Left ventricle myocardium superior (tissue), 1 donor: ENCODE results near the gene WDR18. TPM values are rescaled to one million over a fixed set of nuclear protein-coding genes. Genes with fewer than 3 reads are reported as not detected.
A peak's percentile ranks its signal among the peaks of the same experiment; 100 is the strongest.

Source experiments
- ATAC-seq: fragments of 200-7000 bp; cut with Tn5 transposase; one replicate; pipeline ENCODE4 v1.9.1; 2020; ENCODE audit warnings: mild to moderate bottlenecking, moderate library complexity
- DNase-seq: peaks from one replicate; pipeline ENCODE4 v3.0.0-alpha.2; 2020
- intact Hi-C: fragments of 100-400 bp; cut with micrococcal nuclease; formaldehyde crosslinking; loops from one replicate; pipeline ENCODE4 v1.11.0; 2022
- long read RNA-seq: library from polyadenylated mRNA; unstranded; transcript quantifications from one replicate; pipeline ENCODE4 v2.0.0, GENCODE V29; 2021
- total RNA-seq: library from RNA; stranded (reverse); fragmentation: NEBNext Ultra II Directional; extraction: Animal tissue kit (Norgen Biotek cat#: 25700); gene quantifications from one replicate; pipeline ENCODE4 v1.2.1, GENCODE V29; 2021
- donor health status: DM: no; HTN: yes; CAD: no; lungs with severe emphysema.

WDR18 gene
- 20.4 TPM for total RNA-seq
- long read RNA-seq, transcript WDR18-202 (10 exons, 1,608 nt): major isoform, 19 of 49 reads
- long read RNA-seq, partial matches to known transcripts: 14 of 49 reads
- long read RNA-seq, other reads (novel, unspliced or antisense): 12 of 49 reads

GRCh38 chr19:984165-984967 is at the start of gene WDR18:
TSS of gene WDR18 (plus strand) at chr19:984345. CDS start at chr19:984354, 9 bp downstream.
- peak; percentile 96 for ATAC-seq
- intact Hi-C loops: loop anchor here (5.0 kb wide), 1 partner anchor 62 kb away; no protein-coding TSS in a partner anchor
- DNase-seq: peak; percentile 97

- intact Hi-C loops: no loop called here
- ATAC-seq (peak; percentile 92), DNase-seq (peak; percentile 93)
These were observed 49.2 kb upstream of the WDR18 start for GRCh38 chr19:934865-935479.

GRCh38 chr19:936175-936546 is 48.0 kb upstream of the WDR18 start:
- ATAC-seq: no peak
- intact Hi-C loops: no loop called here

GRCh38 chr19:937259-937694 is 46.9 kb upstream of the WDR18 start:
- DNase-seq (no peak), ATAC-seq (no peak)
- intact Hi-C loops: no loop called here

More at GRCh38 chr19:936175-936546, 48.0 kb upstream of the WDR18 start:
- no peak for DNase-seq

GRCh38 chr19:938233-938923 is 45.8 kb upstream of the WDR18 start:
- no peak for ATAC-seq

GRCh38 chr19:939439-939838 is 44.7 kb upstream of the WDR18 start:
- no peak for DNase-seq
- ATAC-seq: no peak
- intact Hi-C loops: no loop called here

More at GRCh38 chr19:938233-938923, 45.8 kb upstream of the WDR18 start:
- intact Hi-C loops: no loop called here
- DNase-seq: no peak

GRCh38 chr19:939922-940321 is 44.2 kb upstream of the WDR18 start:
- intact Hi-C loops: no loop called here
- DNase-seq (no peak), ATAC-seq (no peak)

- DNase-seq (peak; percentile 86), ATAC-seq (peak; percentile 84)
- intact Hi-C loops: no loop called here
These were observed 43.4 kb upstream of the WDR18 start for GRCh38 chr19:940591-941291.

GRCh38 chr19:941292-942132 is 42.6 kb upstream of the WDR18 start:
- intact Hi-C loops: no loop called here
- ATAC-seq (no peak), DNase-seq (no peak)

- ATAC-seq: no peak
- intact Hi-C loops: no loop called here
- DNase-seq: no peak
These were observed 42.0 kb upstream of the WDR18 start for GRCh38 chr19:942133-942645.

- DNase-seq: no peak
- ATAC-seq: no peak
- intact Hi-C loops: no loop called here
These were observed 40.5 kb upstream of the WDR18 start for GRCh38 chr19:943551-944170.

GRCh38 chr19:944171-944567 is 40.0 kb upstream of the WDR18 start:
- intact Hi-C loops: no loop called here
- DNase-seq (no peak), ATAC-seq (no peak)

GRCh38 chr19:944663-945241 is 39.4 kb upstream of the WDR18 start:
- intact Hi-C loops: no loop called here
- DNase-seq (no peak), ATAC-seq (no peak)

- DNase-seq: no peak
- intact Hi-C loops: no loop called here
- no peak for ATAC-seq
These were observed 38.5 kb upstream of the WDR18 start for GRCh38 chr19:945401-946252.

GRCh38 chr19:947090-947706 is 36.9 kb upstream of the WDR18 start:
- DNase-seq: no peak
- intact Hi-C loops: no loop called here
- no peak for ATAC-seq
